Measurements from ENCODE around the gene ODAD3.
"Not testable (repeated sequence)": the region's sequence is repeated elsewhere in the genome, so short reads cannot be mapped to it uniquely, and the experiment has no call there.

ODAD3 gene

DNA sequence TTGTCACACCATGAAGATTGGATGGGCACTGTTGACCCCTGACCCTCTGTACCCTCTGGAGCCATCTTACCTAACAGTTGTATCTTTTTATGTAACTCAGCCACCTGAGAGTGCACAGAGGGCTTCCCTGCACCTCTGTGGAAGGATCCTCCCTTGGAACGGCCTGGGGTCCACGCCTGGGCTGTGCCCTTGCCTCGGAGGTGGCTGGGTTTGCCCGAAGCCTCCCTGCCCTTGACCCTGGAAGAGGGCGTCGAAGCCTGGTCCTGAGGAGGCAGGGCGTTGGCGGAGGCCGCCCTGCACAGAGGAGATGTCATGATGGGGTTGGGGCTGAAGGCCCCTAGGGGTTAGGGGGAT is 241 bp downstream of the ODAD3 start:
- DNase-seq: no peak

GRCh38 chr19:11433526-11433925 is 1.4 kb downstream of the ODAD3 start:
- not testable (repeated sequence) for DNase-seq

DNA sequence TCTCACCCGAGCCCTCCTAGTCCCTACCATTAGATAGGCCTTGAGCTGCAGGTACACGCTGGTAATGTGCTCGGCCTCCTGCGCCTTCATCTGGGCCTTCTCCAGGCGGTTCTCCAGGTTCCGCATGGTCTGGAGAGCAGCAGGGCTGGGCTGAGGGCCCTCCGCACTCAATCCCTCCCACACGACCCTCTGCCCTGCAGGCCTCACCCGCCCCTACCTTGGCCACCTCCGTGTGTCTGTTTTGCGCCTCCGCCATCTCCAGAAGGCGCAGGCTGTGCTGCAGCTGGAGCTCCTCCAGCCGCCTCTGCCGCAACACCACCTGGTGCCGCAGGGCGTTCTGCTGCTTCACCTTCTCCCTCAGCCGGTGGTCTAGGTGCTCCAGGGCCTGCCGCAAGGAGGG is 8.3 kb downstream of the ODAD3 start:
- DNase-seq: no peak

DNA sequence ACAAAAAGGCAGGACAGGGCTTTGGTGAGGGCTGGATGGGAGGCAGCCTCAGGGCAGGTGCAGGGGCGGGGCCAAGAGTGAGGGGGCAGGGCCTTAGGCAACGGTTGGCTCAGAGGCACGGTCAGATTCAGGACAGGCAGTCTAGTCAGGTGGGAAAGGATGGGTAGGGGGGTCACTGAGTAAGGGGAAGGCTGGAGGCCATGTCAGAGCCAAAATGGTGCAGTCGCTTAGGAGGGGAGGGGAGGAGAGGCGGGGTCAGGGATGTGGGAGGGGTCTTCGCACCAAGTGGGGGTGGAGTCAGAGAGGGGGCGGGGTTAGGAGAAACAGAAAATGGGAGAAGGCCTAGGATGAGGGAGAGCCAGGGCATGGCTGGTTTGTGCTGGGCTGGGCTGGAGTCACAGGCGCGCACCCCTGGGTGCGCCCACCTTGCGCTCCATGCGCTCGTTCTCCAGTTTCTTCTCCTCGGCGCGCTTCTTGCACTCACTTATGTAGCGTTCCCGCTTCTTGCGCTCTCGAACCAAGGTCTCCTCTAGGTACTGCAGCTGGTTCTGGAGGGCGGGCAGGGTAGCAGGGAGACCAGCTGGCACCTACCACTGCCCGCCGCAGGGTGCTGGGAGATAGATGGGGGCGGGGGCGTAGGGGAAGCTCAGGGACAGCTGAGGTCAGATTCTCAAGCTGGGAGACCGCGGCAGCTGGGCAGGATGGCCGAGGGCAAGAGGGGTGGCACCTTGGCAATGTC is 9.0 kb downstream of the ODAD3 start:
- no peak for DNase-seq

GRCh38 chr19:11423791-11424181 is 11.1 kb downstream of the ODAD3 start:
- no peak for DNase-seq

DNA sequence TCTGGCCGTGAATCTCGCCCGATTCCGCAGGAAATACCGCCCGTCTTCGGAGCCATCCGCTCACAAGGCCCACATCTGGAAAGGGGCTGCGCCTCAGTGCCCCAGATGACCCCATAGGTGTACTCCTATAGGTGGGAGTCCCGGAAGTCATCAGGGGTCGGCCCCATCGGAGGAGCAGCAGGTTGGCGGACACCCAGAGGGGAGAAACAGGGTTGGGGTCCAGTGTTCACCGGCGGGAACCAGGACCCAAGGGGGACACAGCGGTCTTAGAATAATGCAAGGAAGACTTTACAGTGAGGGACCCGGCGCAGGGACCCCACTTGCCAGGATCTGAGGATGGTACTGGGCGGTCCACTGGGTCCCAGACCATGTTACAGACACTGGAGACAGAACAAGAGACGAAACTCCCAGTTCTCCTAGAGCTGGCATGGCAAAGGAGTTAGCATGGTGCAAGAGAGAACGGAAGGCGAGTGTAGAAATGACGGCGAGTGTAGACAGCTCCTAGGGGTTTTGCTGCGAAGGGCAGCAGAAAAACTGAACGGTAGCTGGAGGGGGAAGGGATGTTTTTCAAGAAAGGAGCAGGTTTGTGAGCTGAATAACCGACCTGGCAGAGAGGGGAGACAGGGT is 11.6 kb downstream of the ODAD3 start:
- DNase-seq: no peak

GRCh38 chr19:11422163-11423065 is 12.5 kb downstream of the ODAD3 start:
- DNase-seq: no peak

GRCh38 chr19:11421371-11422098 is 13.4 kb downstream of the ODAD3 start:
- no peak for DNase-seq

DNA sequence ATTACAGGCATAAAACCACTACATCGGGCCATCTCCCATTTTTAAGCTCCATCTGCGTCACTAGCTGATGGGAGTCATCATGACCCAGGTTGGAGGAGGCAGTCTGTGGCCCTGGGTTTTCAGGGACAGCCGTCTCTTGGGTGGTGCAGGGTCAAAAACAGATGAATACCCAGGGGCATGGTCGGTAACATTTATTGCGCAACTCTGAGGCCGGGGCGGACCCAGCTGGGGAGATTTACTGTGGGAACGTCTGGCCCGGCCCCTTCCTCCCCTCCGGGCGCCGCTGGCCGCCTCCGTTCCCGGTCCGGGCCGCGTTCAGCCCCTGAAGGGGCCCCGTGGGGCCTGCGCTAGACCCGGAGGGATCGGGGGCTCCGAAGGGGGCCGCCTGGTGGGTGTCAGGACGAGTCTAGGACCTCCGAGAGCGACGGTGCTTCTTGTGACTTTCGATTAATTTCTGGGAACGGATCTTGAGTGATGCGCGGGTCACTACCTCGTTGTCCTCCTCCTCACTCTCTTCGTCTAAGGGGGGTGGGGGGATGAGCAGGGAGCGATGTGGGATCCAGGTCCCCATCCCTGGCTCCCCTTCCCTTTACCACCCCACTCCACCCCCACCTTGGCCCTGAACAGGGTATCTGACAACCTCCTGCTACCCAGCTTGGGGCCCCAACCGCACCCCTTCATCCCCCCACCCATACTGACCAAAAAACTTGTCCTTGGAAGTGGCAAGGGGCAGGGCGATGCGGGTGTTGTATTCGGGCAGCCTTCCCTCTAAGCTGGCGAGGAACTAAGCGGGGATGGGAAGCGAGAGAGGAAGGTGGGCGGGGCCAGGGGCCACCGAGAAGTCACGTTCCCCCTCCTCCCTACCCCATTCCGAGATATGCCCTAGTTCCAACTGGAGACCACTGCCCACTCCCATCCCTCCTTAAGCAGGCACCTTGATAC is 14.2 kb downstream of the ODAD3 start:
- DNase-seq: no peak

DNA sequence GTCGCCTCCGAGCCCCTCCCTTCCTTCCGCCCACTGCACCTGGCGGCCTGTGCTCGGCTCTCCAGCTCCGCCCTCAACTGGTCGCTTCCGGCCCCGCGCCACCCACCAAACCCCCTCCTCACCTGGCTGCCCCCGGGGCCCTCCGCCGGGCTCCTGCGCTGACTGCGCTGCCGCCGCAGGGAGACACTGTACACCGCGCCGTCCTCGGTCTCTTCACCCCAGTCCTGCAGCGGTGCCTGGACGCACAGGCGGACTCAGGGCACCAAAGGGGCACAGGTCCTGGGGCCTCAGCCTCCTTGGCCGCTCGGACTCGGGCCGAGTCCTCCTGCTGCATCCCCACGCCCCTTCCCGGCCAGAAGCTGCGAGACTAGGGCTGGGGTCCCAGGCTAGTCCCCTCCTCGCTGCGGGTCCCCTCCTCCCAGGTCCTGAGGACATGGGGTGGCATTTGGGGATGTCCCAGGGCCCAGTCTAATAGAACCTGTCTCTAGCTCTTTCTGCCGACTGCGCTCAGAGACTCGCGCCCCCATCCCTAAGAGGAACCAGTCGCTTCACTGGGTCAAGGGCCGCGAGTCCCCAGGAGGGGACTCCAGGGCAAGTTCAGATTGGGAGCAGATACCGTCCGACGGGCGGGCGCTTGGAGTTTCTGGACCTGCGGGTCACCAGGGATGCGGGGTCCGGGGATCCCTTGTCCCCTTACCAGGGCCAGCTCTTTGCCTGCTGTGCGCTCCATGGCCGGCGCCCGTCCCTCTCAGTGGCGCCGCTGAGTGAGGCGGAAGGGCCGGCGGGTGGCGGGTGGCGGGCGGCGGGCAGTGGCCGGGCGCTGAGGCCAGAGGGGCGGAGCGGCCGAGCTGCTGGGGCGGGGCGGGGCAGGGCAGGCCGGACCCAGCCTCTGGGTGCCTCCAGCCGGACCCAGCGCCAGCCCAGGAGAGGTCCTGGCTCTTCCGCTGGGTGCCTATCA is 16.1 kb downstream of the ODAD3 start, which contains the start of gene RGL3:
TSS of gene RGL3 (minus strand) at position 766 of the 958 bp plus-strand sequence. CDS start at position 730, 36 bp downstream.
- DNase-seq: no peak

- no peak for DNase-seq
Measured at GRCh38 chr19:11418094-11418548, 16.8 kb downstream of the ODAD3 start.

DNA sequence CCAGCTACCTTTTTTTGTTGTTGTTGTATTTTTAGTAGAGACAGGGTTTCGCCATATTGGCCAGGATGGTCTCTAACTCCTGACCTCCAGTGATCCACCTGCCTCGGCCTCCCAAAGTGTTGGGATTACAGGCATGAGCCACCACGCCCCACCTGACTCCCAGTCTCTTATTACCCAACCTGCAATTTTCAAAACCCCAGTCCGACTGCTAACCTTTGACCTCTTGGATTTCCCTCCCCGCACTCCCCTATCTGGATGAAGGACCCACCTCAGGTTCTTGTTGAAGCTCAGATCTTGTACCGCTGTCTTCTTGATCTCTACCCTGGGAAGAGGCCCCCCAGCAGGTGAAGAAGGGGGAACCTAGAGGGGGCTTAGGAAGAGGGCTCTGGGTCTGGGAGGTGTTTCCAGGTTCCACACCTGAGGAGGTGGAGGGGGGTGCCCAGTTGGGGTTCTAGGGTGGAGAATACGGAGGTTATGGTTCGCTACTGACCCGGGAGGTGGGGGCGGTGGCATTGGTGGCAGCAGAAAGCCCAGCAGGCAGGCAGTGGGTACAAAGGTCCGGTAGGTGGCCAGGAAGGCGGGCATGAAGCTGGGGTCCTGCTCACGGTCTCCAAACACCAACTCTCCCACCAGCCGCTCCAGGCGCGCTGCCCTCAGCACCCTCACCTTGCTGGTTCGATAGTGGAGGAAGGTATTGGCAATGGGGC is 18.4 kb downstream of the ODAD3 start:
- no peak for DNase-seq

DNA sequence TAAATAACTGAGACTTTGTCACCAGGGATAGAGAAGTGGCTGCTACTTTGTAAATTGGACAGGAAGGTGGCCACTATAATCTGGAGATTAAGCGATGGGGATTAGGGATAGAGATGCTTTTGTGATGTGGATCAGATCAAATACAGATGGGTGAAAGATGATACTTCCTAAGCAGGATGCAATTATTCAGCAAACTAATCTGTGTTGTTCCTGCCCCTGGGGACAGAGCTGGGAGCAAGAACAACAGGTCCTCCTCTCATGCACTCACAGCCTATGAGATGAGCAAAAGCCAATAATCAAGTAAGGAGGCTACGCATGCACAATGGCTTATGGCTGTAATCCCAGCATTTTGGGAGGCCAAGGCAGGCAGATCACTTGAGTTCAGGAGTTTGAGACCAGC is 20.4 kb downstream of the ODAD3 start:
- no peak for DNase-seq

GRCh38 chr19:11410682-11411081 is 24.2 kb downstream of the ODAD3 start:
- no peak for DNase-seq

- no peak for DNase-seq
Measured at GRCh38 chr19:11408591-11408990, 26.3 kb downstream of the ODAD3 start.

DNA sequence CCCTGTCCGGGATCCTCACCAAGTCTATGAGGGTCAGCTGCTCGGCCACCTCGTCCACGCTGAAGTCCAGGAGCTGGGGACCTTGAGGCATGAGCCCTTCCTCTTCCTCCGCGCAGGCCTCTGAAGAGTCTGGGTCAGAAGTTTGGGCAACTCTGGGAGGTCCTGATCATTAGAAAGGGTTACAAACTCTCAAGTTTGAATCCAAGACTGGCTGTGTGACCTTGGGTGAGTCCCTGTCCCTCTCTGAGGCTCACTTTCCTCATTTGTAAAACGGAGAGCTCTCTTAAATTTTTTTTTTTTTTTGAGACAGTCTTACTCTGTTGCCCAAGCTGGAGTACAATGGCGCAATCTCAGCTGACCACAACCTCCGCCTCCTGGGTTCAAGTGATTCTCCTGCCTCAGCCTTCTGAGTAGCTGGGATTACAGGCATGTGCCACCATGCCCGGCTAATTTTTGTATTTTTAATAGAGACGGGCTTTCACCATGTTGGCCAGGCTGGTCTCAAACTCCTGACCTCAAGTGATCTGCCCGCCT is 28.2 kb downstream of the ODAD3 start:
- not testable (repeated sequence) for DNase-seq

DNA sequence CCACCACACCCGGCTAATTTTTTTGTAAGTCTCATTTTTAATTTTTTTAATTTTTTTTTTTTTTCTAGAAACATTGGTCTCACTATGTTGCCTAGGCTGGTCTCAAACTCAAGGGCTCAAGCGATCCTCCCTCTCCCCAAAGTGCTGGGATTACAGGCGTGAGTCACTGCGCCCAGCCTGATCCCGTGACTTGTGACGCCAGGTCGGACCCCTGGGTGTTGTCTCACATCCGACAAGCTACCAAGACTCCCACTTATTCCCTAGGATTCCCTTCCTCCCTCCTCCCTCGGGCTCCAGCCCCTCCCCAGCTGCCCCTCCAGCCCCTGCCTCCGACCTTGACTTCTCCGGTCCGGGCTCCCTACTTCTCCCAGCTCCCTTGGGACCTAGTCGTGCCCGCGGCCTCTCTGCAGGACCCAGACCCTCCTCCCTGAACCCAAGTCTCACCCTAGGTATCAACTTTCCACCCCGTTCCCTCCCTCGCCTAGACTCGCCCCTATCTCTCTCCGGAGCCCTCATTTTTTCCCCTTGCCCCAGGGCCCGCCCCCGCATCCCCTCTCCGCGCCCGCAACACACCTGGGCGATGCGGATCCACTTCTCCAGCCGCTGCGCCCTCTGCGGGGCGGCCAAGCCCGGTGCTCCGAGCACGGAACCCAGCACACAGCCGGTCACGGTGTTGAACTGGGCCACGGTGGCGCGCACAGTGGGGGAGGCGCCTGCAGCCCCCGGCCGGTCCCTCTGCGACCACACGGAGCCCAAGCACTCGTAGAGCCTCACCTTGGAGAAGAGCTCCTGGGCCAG is 28.9 kb downstream of the ODAD3 start:
- no peak for DNase-seq

GRCh38 chr19:11404588-11405222 is 30.2 kb downstream of the ODAD3 start:
- no peak for DNase-seq
